NCI-H2196 (cell line): ENCODE data around the gene ZNF521.

ENCODE experiments used
- DNase-seq: peaks from one replicate; lab custom pipeline; 2025; ENCODE audit not compliant: unreplicated experiment; lab: John Stamatoyannopoulos, UW

ZNF521 gene

GRCh38 chr18:25175558-25176517 is 176.1 kb downstream of the ZNF521 start:
- no peak for DNase-seq

- no peak for DNase-seq
Measured at GRCh38 chr18:25174324-25174723, 177.6 kb downstream of the ZNF521 start.

- DNase-seq = no peak
Measured at GRCh38 chr18:25171334-25171733, 180.6 kb downstream of the ZNF521 start.

GRCh38 chr18:25170402-25170801 is 181.6 kb downstream of the ZNF521 start:
- no peak for DNase-seq

GRCh38 chr18:25169701-25170100 is 182.3 kb downstream of the ZNF521 start:
- no peak for DNase-seq

- no peak for DNase-seq
Measured at GRCh38 chr18:25167612-25168410, 184.2 kb downstream of the ZNF521 start.

GRCh38 chr18:25166113-25166512 is 185.9 kb downstream of the ZNF521 start:
- DNase-seq = no peak

GRCh38 chr18:25164848-25165811 is 186.8 kb downstream of the ZNF521 start:
- no peak for DNase-seq

- DNase-seq = no peak
Measured at GRCh38 chr18:25164211-25164847, 187.6 kb downstream of the ZNF521 start.

- no peak for DNase-seq
Measured at GRCh38 chr18:25153426-25153825, 198.5 kb downstream of the ZNF521 start.

GRCh38 chr18:25147877-25148488 is 204.0 kb downstream of the ZNF521 start:
- DNase-seq = no peak

- DNase-seq = no peak
Measured at GRCh38 chr18:25146512-25146910, 205.5 kb downstream of the ZNF521 start.

GRCh38 chr18:25145731-25146511 is 206.0 kb downstream of the ZNF521 start:
- DNase-seq = no peak

- no peak for DNase-seq
Measured at GRCh38 chr18:25144820-25145219, 207.1 kb downstream of the ZNF521 start.

- no peak for DNase-seq
Measured at GRCh38 chr18:25141886-25142285, 210.1 kb downstream of the ZNF521 start.

- DNase-seq = no peak
Measured at GRCh38 chr18:25141399-25141798, 210.6 kb downstream of the ZNF521 start.

GRCh38 chr18:25140962-25141308 is 211.0 kb downstream of the ZNF521 start:
- DNase-seq = no peak

- DNase-seq = no peak
Measured at GRCh38 chr18:25140124-25140961, 211.6 kb downstream of the ZNF521 start.

- DNase-seq = no peak
Measured at GRCh38 chr18:25137197-25137472, 214.8 kb downstream of the ZNF521 start.
